NCI-H187 (cell line): ENCODE measurements around the gene UMPS.

Source experiments
- DNase-seq, 2 experiments: peaks; one replicate each; lab custom pipeline; 2025; lab: John Stamatoyannopoulos, UW

Gene UMPS

GRCh38 chr3:124763644-124764358, 33.5 kb downstream of the UMPS start:
- DNase-seq = no peak

DNA sequence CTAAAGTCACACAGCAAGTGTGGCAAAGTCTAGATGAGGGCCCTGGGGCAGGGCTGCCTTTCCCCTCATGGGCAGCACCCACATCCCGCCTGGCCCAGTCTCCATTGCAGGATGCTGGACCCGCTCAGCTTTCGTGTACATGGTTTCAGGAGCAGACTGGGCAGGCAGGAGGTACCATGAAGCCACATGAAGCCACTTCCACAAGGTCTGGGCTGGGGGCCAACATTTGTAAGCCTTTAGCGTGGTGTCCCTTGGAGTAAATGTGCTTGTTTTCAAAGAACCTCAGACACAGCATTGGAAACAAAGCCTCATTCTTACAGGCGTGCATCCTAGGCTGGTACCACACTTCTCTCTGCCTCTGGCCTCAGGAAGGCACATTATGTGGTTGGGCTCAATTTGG, 34.5 kb downstream of the UMPS start:
- DNase-seq = no peak

- no peak for DNase-seq
These were observed 35.1 kb downstream of the UMPS start for GRCh38 chr3:124765197-124765840.

DNA sequence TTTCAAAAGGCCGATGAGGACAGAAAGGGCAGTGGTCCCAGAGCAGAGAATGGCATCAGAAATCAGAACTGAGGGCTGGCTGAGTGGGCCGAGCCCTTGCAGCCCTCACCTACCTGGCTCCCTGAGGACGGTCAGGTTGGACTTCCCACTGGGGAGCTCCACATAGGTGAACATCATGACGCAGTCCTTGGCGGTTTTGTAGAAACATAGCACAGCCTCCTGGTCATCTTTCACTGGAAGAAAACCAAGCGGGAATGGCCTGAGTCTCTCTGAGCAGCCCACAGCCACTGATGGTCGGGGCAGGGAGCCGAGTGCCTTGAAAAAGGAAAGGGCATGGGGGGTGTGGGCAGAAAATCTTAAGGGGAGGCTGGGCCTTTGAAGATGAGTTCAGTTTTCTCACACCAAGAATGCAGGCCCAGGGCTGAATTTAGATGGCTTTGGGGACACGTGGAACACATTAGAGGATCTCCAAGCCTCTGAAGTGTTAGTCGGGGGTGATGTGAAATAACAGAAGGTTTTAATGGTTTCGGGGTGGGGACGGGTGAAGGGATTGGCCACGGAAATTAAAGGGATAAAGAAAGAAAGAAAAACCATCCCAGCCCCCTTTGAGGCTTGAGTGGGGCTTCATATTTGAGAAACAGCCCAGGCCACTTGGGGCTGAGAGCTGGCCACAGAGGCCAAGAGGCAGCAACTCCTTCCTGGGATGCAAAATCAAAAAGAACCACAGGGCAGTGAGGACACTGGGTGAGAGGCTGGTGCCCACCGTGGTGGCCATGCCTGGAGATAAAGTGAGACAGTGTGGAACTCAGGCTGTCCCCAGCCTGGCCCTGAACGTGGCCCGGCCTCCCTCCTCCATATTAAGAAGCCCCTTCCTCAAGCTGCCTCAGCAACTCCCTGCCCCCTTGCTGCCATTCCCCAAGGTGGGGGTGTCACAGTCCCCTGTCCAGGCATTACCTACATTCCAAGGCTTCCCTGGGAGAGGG, 36.2 kb downstream of the UMPS start:
- no peak for DNase-seq

GRCh38 chr3:124767264-124767663, 37.0 kb downstream of the UMPS start:
- DNase-seq = no peak

DNA sequence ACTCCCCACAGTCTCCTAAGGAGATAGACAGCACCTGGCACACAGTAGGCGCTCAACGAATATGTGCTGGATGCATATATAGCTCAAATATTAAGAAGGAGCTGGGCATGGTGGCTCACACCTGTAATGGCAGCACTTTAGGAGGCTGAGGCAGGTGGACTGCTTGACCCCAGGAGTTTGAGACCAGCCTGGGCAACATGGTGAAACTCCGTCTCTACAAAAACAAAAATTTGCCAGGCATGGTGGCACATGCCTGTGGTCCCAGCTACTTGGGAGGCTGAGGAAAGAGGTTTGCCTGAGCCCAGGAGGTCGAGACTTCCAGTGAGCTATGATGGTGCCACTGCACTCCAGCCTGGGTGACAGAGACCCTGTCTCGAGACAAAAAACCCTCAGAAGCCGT, 37.4 kb downstream of the UMPS start:
- no peak for DNase-seq

DNA sequence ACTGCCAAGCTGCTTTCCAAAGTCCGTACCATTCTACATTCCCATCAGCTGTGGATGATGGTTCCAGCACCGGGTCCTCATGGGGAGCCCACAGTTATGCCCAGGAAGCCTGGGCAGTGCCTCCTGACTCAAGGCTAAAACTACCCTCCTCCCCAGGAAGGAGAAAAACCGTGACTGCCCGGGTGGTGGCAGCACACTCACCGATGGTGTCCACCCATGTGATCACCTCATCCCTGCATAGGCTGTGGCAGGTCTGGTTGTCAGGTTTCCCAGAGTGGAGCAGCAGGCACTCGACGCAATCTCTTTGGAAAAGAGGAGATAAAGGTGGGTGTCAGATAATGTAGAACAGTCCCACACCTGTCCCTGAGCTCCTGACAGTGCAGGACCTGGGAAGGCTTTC, 38.6 kb downstream of the UMPS start:
- no peak for DNase-seq

DNA sequence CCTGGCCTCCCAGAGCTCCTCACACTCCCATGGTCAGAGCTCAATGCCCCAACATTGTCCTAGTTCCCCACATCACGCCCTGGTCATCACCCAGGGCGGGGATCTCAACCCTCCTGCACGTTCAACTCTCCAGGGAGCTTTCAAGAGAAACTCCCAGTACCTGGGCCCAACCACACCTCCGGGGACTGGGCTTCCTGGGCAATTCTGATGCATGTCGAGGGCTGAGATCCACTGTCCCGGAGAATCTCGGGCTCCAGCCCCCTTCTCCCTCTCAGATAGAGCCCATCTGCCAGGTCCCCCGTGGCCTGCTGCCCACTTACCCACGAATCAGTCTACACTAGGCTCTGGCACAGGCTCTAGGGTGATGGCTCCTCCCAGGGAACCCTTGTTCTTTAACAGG, 39.2 kb downstream of the UMPS start:
- DNase-seq = no peak

- peak; percentile 27 to 47 for DNase-seq
These were observed 40.3 kb downstream of the UMPS start for GRCh38 chr3:124770336-124771082.

GRCh38 chr3:124771083-124771445, 40.8 kb downstream of the UMPS start:
- no peak for DNase-seq

DNA sequence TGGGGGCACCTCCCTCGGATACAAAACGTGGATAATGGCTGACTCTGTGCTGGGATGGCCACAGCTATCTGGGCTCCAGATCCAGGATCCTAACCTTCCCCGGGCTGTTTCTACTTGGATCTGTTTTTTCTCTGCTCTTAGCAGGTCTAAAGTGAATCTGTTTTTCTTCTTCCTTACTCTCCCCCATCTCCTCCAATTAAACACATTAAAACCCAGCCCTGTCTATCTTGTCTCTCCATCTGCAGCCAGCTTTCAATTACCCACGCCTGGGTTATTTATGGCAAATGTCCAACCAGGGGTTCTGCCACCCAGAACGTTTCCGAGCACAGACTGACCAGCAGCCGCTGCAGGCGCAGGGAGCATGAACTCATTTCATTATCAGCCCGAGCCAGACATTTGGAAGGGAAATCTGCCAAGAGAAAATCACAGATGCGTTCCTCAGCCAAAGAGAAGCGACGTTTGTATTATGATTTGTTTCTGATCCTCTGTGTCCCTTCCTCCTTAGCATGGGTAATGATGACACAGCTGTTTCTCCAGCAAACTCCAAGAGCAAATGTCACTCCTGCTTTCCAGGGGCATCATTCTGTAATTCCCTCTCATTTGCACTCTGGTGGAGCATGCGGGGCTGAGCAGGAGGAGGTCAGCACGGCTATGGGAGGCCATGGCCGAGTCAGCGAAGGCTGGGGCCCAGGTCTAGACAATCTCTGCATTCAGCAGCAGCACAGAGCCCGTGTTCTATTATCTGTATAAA, 42.0 kb downstream of the UMPS start:
- DNase-seq = no peak

DNA sequence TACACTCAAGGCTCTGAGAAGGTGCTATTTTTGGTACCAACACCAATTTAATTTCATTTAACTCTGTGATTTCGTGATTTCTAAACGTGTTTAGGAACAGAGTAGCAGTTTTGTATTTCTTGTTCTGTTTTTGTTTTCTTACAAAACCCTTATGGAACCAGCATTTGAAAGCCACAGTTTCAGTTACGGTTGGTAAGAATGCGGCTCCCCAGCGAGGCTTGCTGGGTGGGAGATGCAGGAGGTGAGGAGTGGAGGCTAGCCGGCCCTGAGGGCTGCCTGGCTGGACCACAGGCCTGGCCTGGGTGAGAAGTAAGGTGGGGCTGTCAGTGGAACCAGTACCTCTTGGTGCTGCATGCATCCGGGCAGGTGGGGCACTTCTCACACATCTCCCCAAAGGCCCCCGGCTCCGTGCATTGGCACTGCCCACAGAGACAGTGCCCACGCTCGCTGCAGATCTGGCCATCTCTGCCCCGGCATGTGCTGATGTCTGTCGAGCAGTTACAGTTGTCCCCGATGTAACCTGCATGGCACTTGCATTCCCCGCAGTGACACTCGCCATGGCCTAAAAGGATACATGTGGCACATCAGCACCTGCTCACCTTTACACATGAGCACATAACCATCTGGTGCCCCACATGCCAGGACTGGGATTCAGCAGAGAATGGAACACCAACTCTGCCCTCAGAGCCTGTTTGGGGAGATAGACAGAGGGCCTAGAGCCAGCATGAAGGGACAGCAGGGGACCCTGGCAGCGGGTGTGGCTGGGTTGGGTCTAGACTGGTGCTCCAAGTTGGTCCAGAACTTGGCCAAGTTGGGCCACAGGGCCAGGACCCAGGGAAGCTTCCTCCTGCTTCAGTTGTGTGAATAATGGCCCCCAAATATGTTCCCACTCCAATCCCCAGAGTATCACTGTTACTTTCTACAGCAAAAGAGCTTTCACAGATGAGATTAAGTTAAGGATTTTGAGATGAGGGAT, 43.4 kb downstream of the UMPS start:
- DNase-seq = no peak

DNA sequence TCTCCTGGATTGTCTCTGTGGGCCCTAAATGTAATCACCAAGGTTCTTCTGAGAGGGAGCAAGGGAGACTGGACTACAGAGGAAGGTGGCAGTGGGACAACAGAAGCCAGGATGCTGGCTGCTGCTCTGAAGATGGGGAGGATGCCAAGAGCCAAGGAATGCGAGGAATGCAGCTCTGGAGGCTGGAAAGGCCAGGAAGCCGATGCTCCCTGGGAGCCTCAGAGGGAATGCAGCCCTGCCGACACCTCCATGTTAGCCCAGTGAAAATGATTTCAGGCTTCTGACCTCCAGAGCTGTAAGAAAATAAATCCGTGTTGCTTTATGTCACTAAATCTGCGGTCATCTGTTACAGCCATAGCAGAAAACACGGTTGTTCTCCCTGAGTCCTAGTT, 44.1 kb downstream of the UMPS start:
- no peak for DNase-seq

GRCh38 chr3:124774841-124775402, 44.7 kb downstream of the UMPS start:
- DNase-seq = no peak

GRCh38 chr3:124775877-124776276, 45.6 kb downstream of the UMPS start:
- no peak for DNase-seq

DNA sequence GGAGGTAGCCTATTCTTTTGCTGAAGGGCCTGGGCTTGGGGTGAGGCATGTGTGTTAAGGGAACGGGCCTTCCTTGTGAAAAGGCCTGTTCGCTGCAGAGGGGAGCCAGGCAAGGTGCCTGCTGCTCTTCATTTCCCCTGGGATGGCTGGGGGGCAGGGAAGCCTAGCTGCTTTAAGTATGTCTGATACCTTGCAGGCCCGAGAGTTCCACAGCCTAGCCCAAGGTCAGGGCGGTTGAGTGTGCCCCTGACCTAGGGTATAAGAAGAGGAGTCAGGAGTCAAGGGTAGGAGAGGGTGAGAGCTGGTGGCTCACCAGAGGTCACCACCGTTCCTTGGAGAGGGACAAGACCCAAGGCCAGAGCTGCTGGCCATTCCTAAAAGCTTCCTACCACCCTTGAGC, 46.6 kb downstream of the UMPS start:
- no peak for DNase-seq

DNA sequence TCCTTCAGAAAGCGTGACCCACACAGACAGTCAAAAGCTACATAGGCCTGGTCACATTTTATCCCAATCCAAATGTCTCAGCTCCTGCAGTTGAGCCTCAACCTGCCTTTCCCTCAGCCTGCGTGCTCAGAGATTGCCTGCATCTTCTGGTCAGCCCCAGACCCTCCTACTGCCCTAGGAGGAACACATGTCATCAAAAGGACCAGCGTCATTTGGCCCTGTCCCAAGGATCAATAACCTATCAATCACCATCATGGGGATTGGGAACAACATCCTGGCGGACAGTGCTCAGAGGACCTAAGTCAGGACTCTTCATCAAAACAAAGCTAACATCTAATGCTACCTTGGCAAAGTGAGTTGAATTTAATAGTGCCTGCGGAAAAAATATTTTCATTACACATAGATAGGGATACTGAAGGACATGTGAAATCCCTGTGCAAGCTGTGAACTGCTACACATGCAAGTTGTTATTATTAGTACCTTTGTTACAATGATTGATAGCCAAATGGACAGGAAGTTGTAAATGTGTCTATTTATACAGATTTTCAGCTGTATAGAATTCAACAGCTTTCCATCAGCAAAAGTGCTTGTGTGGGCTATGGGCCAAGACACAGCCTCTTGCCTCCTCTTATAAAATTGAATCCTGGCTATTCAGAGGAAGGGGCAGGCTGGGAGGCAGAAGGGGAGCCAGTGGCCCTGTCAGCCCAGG, 47.7 kb downstream of the UMPS start:
- DNase-seq = no peak

- no peak for DNase-seq
These were observed 48.9 kb downstream of the UMPS start for GRCh38 chr3:124779116-124779515.

DNA sequence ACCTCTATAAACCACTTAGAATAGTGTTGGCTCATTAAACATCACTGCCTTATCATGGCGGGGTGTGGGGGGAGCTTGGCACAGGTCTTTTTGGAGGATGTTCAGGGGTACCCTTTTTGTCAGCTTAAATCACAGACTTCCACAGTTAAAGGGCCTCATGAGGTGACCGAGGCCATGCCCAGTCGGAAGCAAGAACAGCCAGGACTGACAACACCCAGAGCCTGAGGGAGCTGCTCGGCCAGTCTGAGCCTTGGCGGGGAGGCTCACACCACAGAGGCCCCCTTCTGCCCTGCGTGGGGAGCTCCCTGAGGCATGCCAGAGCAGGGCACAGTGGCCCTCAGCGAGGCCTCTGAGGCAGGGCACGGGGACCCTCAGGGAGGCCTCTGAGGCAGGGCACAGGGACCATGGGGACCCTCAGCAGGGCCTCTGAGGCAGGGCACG, 49.5 kb downstream of the UMPS start:
- DNase-seq = no peak
